M059J (cell line): Measurements from ENCODE around the gene HDLBP. TPM values are rescaled to one million over a fixed set of nuclear protein-coding genes. Genes with fewer than 3 reads are reported as not detected.

Source experiments
- DNase-seq: peaks from one replicate; pipeline ENCODE4 v3.0.0-alpha.2; 2012; ENCODE audit warnings: low read depth
- total RNA-seq: library from RNA; depleted of rRNA; stranded (reverse); fragments of >200 nt; shearing (Covaris generic); gene quantifications from 2 replicates; pipeline ENCODE4 v1.2.3, GENCODE V29; 2014

Gene HDLBP
- total RNA-seq, 1 experiment from 2014 or later, result 426 TPM

- no peak for DNase-seq
Observed at GRCh38 chr2:241255542-241256167, 59.8 kb downstream of the HDLBP start.

GRCh38 chr2:241254904-241255351 is 60.5 kb downstream of the HDLBP start:
- no peak for DNase-seq

DNA sequence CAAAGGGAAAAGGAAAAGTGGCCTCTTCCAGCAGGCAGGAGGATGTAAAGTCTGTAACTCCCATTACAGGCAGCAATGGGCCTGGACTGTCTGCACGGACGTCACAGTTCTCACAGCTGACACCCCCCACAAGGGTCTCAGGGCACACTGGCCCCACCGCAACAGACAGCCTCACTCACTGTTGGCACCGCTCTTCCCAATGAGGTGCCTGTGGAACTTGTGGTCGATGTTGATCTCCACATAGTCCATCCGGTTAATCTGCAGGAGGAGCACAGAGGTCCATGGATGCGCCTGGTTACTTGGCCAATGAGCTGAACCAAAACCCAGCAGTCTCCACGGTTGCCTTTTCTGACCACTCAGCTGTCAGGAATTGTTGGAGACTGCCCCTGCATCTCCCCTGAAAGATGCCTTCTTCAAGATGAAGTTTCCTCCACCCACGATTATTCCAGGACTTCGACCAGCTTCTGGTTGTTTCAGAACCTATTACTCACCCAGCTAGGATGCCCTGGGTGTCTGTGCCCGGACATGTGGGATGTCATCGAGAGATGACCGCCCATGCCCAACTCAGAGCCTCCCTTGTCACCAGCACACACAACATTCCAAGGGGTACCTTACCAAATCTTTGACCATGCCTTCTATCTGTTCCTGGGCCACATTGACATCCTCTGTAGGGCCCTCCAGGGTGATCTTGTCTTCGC is 62.5 kb downstream of the HDLBP start:
- DNase-seq, result no peak

DNA sequence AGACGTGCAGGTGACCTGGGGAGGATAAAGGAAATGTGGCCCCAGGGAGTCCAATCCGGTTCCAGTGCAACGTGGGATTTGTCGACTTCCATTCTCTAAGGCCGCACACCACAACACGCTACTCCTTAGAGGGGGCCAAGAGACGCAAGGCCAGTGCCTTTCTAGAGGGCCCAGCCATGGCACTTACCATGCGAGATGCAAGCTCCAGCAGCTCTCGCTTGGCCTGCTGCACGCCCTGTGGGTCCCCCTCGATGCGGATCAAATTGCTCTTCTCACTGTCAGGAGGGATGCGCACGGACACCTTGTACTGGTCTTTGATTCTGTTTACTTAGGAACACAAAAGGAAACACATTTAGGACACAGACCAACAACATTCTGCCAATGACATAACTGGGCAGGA is 65.8 kb downstream of the HDLBP start:
- no peak for DNase-seq

GRCh38 chr2:241248897-241249296 is 66.6 kb downstream of the HDLBP start:
- no peak for DNase-seq

DNA sequence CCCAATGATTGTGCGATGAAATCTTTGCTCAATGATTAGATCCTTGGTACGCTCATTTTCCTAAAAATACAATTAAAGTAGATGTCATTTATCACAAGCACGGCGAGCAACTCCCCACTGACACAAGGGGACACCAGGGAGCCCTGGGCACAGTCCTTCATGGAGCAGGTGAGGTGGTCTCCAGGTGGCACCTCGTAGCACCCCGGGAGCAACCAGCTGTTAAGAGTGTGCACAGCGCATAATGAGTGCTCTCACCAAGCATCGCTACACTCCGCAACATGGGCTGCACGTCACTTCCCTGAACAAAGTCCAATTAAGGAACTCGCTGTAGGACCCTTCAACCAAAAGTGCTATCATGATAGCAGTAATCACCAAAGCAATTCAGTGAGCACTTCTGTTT is 67.2 kb downstream of the HDLBP start:
- DNase-seq, result no peak

GRCh38 chr2:241244368-241244767 is 71.1 kb downstream of the HDLBP start:
- DNase-seq, result no peak

GRCh38 chr2:241242306-241242705 is 73.2 kb downstream of the HDLBP start:
- no peak for DNase-seq

DNA sequence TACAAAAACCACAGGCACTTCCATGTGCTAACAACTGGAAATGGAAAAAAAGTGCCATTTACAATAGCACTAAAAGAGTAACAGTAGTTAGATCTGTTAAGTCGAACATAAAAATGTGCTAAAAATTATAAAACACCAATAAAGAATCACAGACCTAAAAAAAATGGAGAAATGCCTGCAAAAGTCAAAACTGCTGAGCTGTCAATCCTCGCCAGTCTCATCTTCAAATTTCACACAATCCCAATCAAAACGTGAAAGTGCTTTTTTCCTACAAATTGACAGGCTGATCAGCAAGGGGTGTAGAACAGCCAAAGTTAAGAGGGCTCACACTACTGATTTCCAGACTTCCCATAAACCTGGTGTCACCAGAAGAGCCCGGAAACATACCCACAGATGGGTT is 73.8 kb downstream of the HDLBP start:
- no peak for DNase-seq

DNA sequence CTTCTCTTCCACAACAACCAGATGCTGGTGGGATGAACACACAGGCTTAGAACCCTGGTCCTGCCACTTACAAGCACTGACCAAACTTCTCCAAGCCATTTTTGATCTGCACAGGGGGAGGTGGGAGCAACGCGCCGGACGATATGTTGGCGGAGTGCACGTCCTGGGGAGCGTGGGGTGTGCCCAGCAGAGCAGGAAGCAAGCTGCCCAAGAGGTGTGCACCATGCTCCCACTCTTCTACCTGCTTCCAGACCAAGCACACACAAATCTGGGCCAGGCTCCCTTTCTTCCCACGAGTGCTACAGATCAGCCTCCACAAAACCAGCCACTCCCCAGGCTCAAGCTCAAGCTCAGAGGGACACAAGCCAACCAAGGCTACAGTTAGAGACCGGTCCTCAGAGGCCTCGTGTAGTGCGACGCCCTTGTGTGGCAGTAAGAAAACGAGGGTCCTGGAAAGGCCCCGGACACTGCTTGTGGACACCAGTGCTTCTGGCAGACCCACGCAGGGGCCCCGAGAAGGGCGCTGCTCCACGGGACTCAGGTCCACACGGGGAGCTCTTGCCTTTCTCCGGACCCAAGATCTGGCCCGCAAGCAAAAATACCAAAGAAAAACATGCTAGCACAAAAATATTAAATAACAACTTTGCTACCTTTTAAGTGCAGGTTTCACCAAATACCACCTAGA is 75.0 kb downstream of the HDLBP start:
- no peak for DNase-seq

DNA sequence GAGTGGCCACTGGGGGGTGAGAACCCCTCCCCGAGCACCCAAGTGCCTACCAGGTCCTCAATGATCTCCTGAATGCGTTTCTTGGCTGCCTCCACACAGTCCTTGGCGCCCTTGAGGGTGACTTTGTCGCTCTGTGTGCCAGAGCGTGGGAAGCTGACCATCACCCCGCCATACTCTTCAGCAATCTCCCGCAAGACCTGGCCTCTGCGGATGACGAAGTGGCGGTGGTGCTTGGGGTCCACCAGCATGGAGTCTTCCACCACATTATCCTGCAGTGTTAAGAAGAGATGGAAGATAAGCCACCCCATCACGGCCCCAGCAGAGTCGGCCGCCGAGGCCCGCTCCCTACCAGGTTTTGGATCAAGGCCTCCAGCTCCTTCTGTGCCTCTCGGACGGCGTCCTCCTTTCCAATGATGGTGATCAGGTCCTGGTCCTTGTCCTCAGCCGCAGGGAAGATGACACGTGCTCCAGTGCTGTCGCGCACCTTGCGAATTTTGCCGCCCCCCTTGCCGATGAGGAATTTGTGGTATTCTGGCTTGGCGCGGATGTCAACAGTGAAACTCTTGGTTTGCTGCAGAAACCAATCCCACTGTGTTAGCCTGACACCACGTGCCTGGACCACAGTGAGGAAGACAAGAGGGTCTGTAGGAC is 75.8 kb downstream of the HDLBP start:
- DNase-seq, result no peak

DNA sequence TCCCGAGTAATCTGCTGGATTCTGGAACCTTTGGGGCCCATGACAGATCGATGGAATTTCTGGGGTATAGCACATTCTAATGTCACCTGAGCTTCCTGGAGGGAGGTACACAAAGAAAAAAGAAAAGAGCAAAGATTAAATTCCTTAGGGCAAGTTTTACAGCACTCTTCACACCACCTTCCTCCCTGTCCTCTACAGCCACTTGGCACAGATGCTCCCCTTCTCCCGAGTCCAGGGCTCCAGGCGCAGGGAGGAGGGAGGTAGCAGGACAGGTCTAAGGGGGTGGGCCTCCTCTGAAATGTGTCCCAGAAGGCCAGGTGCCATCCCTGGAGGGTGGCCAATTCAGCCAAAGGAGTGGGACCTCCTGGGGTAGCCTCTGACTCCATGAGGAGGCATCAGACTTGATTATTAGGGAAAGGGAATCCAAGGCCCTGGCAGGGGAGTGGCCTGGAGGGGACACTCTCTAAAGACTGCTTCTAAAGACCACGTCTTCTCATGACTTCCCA is 76.7 kb downstream of the HDLBP start:
- DNase-seq, result no peak

GRCh38 chr2:241237949-241238371 is 77.5 kb downstream of the HDLBP start:
- DNase-seq, result no peak

DNA sequence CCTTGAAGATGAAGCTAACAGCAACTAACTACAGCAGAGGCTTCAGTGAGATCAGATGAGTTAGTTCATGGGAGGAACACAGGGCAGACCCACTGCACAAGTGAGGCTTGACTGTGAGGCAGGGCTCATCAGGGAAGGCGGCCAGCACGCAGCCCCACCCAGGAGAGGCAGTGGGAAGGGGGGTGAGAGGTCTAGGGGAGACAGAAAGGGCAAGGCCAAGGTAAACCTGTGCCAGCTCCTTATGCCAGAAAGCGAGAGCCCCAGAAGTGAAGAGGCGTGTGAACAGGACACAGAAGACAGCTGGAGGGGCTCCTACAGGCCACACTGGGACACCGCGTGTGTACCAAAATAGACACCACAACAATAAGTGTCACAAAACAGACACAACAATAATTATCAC is 78.4 kb downstream of the HDLBP start:
- no peak for DNase-seq

- no peak for DNase-seq
Observed at GRCh38 chr2:241235859-241236593, 79.4 kb downstream of the HDLBP start.

- no peak for DNase-seq
Observed at GRCh38 chr2:241234962-241235740, 80.3 kb downstream of the HDLBP start.

DNA sequence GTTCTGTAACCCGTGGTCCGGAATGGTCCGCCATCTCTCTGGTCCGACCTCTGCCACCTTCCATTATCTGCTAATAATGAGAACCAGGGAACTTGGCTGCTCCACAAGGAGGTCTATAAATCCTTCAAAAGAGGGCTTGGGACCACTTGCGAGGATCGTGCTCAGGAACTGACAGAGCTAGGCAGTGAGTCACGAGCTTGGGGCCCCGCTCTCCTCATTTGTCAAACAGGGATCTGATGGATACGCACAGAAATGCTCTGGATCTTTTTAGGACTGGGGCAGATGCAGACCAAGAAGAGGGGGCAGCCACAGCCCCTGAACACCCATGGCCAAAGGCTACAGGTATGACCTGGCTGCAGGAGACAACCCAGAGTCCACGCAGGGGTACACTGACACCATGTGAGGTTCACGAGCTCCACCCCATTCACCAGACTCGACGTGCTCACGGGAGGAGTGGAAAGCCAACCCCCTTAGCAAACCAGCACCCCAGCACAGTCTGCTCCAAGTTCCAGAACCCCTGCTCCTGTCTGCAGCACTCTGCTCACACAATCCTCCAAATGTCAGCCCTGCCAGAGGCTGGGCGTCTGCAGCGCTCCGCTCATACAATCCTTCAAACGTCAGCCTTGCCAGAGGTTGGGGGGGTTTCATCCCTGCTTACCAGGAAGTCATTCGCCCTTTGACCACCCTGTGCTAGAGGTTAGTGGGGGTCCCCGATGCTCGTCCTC is 81.2 kb downstream of the HDLBP start:
- no peak for DNase-seq

DNA sequence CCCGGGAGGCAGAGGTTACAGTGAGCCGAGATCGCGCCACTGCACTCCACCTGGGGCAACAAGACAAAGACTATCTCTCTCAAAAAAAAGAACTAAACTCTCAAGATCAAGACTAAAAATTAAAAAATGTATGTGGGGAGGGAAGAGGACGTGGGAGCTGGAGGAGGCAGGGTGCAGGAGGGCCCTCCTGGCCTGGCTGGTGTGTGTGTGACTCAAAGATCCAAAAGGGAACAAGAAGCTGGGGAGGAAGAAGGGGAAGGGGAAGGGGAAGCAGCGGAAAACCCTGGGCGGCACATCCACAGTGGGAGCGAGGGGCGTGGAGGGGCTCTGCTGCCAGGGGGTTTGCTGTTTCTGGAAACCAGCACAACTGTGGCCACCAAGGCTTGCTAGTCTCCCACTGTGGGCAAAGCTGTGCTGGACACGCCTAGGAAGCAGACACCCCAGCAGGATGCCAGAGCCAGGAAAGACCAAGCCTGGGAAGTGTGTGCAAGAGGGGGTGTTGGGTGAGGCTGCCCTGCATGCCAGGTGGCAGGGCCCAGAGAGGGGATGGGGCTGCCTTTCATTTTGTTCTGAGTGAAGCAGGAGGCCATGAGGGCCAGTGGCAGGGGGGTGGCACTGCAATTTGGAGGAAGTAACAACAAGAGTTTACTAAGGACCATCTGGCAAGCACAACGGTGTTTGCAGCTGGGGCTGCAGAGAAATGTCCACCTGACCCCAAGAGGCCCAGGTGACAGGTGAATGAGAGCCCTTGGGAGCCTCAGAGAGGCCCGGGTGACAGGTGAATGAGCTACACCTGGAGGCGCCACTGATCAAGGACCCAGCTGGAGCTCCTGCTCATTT is 82.5 kb downstream of the HDLBP start:
- no peak for DNase-seq

DNA sequence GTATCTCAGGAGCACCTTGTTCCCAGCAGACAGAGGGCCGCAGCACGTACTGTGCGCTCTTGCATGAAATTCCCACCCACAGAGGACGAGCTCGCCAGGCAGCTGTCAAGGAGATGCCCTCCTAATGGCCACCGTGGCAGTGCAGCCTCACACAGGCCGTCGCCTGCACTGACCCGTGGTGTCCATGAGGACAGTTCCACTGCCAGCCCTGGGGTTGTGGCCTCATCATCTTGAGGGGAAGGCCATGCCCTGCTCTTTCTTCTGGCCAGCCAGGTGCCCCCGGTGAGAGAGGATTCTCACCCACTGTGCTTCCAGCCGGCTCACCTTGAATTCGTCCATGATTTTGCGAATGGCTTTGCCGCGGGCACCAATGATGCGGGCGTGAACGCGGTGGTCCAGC is 85.0 kb downstream of the HDLBP start:
- DNase-seq, result no peak
